Left forelimb (tissue), 1 donor: ENCODE results near the gene GPR160.
"Not testable (repeated sequence)": the region's sequence is repeated elsewhere in the genome, so short reads cannot be mapped to it uniquely, and the experiment has no call there.

Experiments
- DNase-seq: peaks from one replicate; pipeline ENCODE4 v3.0.0-alpha.2; 2018; ENCODE audit warnings: low spot score

Gene GPR160

DNA sequence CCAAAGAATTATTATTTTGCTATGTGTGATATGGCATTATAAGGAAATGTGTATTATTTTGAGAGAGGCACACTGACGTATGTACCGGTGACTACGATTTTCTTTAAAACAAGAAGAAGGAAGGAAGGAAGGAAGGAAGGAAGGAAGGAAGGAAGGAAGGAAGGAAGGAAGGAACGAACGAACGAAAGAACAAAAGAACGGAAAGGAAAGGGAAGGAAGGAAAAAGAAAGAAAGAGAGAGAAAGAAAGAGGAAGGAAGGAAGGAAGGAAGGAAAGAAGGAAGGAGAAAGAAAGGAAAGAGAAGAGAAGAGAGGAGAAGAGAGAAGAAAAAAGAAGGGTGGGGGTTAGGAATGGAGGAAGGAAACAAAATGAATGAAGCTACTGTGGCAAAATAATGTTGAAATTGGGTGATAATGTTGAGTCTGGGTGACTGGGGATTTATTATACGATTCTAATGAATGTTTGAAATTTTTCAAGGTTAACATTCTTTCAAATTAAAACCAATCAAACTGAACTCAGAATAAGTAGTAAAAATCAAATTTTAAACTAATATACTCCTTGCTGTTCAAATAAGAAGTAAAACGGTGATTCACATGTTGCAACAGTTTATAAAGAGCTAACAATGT, 73.5 kb downstream of the GPR160 start:
- DNase-seq = no peak

DNA sequence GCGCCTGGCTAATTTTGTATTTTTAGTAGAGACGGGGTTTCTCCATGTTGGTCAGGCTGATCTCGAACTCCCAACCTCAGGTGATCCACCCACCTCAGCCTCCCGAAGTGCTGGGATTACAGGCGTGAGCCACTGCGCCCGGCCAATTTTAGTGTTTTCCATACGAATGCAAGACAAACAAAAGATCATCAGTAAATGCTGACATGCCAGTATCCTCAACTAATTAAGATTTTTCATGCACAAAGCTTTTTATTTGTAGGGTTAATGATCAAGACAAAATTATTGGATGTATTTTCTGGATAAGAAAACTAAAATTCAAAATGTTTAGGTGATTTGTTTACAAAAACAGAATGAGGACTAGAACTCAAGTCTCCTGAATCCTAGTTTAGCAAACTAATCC, 76.4 kb downstream of the GPR160 start:
- not testable (repeated sequence) for DNase-seq

DNA sequence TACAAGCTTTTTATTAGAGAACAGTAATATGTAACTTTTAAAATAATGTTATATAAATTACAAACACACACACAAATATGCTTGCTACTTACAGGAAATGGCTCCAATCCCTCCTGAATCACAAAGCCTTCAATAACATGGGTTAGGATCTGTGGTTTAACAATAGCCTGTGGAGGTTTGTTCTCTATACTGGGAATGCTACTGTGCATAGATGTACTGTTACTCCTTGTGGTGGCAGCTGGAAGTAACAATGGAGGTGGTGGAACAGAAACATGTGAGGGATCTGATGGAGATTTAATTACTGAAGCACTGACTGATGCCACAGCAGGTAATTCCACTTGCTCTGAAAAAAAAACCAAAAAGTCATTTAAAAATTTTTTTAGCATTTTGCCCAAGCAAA, 79.3 kb downstream of the GPR160 start:
- DNase-seq = no peak

DNA sequence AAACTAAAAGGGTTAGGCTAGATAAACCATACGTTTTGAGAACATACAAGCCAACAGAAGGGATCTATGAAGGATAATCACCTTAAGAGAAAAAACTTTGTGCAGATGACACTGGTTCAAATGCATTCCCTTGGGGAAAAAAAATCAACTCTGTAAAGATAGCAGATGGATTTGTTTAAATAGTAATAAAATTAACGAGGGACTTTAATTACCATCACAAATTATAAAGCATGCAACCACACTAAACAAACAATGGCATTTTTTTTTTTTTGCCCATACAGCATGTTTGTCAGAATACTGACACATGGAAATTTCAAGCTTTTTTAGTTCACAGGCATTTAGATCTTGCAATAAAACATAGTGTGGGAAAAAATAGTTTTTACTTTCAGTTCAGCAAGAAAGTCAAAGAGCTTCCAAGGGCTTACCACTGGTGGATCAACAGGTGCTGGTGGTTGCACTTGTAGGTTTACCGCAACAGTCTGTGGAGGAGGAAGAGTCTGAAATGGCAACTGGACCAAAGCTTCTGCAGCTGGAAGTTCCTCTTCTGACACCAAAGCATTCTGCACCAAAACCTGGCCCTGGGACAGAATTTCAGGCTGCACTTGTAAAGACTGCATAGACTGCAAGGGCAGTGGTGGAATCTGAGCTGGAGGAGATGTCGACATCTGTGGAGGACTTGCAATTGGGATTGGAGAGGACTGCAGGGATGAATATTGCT, 90.6 kb downstream of the GPR160 start:
- no peak for DNase-seq

DNA sequence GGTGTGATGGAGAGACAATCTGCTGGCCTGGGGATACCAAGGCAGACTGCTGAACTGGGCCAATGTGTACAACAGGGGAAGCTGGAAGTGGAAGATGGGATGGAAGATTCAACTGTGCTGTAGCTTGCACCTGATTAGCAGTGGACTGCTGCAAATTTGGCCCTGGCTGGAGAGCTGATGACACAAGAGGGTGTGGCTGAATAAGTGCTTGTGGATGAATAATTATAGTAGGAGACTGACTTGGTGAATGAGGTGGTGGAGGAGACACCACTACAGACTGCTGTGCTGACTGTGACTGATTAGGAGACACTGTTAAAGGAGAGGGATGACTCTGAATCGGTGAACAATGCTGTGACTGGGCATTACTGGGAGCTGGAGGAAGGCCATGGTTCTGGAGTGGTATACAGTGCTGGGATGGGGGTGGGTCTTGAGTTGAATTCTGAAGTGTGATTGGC, 91.2 kb downstream of the GPR160 start:
- no peak for DNase-seq

DNA sequence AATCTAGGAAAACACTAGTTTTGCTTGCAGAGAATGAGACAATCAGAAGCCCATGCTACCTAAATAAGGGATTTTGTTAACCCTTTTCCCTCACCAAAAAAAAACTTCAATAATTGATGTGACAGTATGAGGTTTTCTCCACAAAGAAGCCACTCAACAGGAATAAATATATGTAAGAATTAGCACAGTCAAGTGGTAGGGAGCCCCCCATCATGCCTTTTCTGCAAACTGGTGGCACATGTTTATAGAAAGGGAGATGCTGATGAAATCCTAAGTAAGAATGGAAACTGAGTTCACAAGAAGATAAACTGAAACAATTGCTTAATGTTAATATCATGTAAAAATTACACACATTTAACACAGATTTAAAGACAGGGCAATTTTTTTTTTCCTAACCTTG, 92.7 kb downstream of the GPR160 start:
- DNase-seq = no peak

DNA sequence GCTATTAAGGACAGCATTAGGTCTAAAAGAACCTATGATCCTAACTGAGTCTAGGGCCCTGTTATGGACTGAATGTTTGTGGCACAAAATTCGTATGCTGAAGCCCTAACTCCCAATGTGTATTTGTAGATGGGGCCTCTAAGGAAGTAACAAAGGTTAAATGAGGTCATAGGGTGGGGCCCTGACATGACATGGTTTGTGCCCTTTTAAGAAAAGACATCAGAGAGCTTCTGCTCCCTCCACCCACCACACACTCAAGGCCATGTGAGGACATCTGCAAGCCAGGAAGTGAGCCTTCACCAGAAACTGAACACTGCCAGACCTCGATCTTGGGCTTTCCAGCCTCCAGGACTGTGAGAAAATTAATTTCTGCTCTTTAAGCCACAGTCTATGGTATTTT, 94.5 kb downstream of the GPR160 start:
- no peak for DNase-seq
